Frontal cortex (tissue), 4 donors: ENCODE data around the gene GADL1. TPM values are rescaled to one million over a fixed set of nuclear protein-coding genes. Genes with fewer than 3 reads are reported as not detected.

Experiments
- DNase-seq, 2 donors: peaks; one replicate each; pipeline ENCODE4 v3.0.0; 2012; ENCODE audit warnings: low spot score in 2 of 2
- FAIRE-seq: peaks from 2 replicates; lab custom pipeline; 2012; peaks lifted over from hg19 to GRCh38; lab: Jason Lieb, UNC
- total RNA-seq: library from RNA; depleted of rRNA; stranded (reverse); fragments of >200 nt; gene quantifications from one replicate; pipeline ENCODE4 v1.2.3, GENCODE V29; 2014
- donor health status: control.
- donor health status: control.
- donor health status: control.

GADL1 gene
- total RNA-seq, 1 donor from 2014 or later = 5.3 TPM

GRCh38 chr3:30886888-30887287, 7.6 kb downstream of the GADL1 start:
- no peak for DNase-seq
- FAIRE-seq = no peak

- DNase-seq = no peak
- FAIRE-seq = no peak
Observed at GRCh38 chr3:30878862-30879261, 15.6 kb downstream of the GADL1 start.

GRCh38 chr3:30875505-30875904, 19.0 kb downstream of the GADL1 start:
- no peak for FAIRE-seq
- DNase-seq = no peak

GRCh38 chr3:30873671-30874070, 20.8 kb downstream of the GADL1 start:
- FAIRE-seq (no peak), DNase-seq (no peak)

GRCh38 chr3:30872879-30873278, 21.6 kb downstream of the GADL1 start:
- no peak for FAIRE-seq

GRCh38 chr3:30871720-30872119, 22.7 kb downstream of the GADL1 start:
- FAIRE-seq (no peak), DNase-seq (no peak)

More at GRCh38 chr3:30872879-30873278, 21.6 kb downstream of the GADL1 start:
- DNase-seq = no peak

GRCh38 chr3:30864836-30865235, 29.6 kb downstream of the GADL1 start:
- DNase-seq (no peak), FAIRE-seq (no peak)

- FAIRE-seq = no peak
- no peak for DNase-seq
Observed at GRCh38 chr3:30864132-30864531, 30.3 kb downstream of the GADL1 start.

GRCh38 chr3:30862004-30862403, 32.5 kb downstream of the GADL1 start:
- FAIRE-seq (no peak), DNase-seq (no peak)

- no peak for FAIRE-seq
- no peak for DNase-seq
Observed at GRCh38 chr3:30858894-30859389, 35.5 kb downstream of the GADL1 start.

GRCh38 chr3:30855400-30856292, 38.8 kb downstream of the GADL1 start:
- no peak for DNase-seq

GRCh38 chr3:30852833-30853232, 41.6 kb downstream of the GADL1 start:
- FAIRE-seq = no peak

More at GRCh38 chr3:30855400-30856292, 38.8 kb downstream of the GADL1 start:
- FAIRE-seq = no peak

GRCh38 chr3:30848087-30848779, 46.2 kb downstream of the GADL1 start:
- FAIRE-seq (no peak), DNase-seq (no peak)

More at GRCh38 chr3:30852833-30853232, 41.6 kb downstream of the GADL1 start:
- no peak for DNase-seq

GRCh38 chr3:30847592-30847991, 46.9 kb downstream of the GADL1 start:
- FAIRE-seq (no peak), DNase-seq (no peak)

- DNase-seq (no peak), FAIRE-seq (no peak)
Observed at GRCh38 chr3:30845606-30846005, 48.9 kb downstream of the GADL1 start.

GRCh38 chr3:30843877-30844276, 50.6 kb downstream of the GADL1 start:
- no peak for DNase-seq
- FAIRE-seq = no peak

- no peak for DNase-seq
- no peak for FAIRE-seq
Observed at GRCh38 chr3:30836141-30836540, 58.3 kb downstream of the GADL1 start.

- DNase-seq = no peak
- no peak for FAIRE-seq
Observed at GRCh38 chr3:30835667-30836066, 58.8 kb downstream of the GADL1 start.

- no peak for FAIRE-seq
- no peak for DNase-seq
Observed at GRCh38 chr3:30832961-30833575, 61.4 kb downstream of the GADL1 start.

GRCh38 chr3:30827080-30827479, 67.4 kb downstream of the GADL1 start:
- no peak for FAIRE-seq

More at GRCh38 chr3:30827080-30827479, 67.4 kb downstream of the GADL1 start:
- no peak for DNase-seq
